ENCODE data around the gene ZNF414. TPM values are rescaled to one million over a fixed set of nuclear protein-coding genes. Genes with fewer than 3 reads are reported as not detected.

ZNF414 gene
- total RNA-seq, 2 donors from 2014 or later = 25.4 to 34.2 TPM

DNA sequence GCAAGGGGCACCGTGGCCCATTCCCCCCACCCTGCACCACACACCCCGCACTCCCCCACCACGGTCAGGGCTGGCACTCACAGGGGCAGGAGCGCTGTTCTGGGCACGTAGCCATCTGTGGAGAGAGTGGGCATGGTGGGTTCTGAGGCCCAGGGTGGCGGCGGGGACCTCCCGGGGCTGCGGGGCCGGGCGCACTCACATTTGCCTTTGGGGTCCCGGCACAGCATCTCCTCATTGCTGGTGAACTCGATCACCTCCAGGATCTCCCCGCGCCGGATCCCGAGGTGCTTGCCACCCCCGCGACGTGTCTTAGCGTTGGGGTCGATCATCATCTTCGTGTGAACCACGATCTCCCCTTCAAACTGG lies 23.6 kb downstream of the ZNF414 start:
- no peak overlapping the region for H3K4me3 ChIP-seq
- WGBS, 2 donors = 88 to 92% methylated on average over 8 to 22 of the region's 24 CpGs
- DNase-seq = no peak
- no peak for ATAC-seq
- peaks cover 23 to 31% of the 10 kb centered on the region in 2 donors for H3K36me3 ChIP-seq (replicated peaks in 1 of 2; ENCODE audit: insufficient read depth in 1 of 2, low read depth in 2 of 2)
- H3K27ac ChIP-seq = no peak overlapping the region
- no peaks in the 10 kb centered on the region for H3K27me3 ChIP-seq
- H3K9me3 ChIP-seq = no peaks in the 10 kb centered on the region
- H3K4me1 ChIP-seq = no peaks in the 10 kb centered on the region
- TF ChIP-seq POLR2A (IDR thresholded peaks at IDR 0.05) = no peak
- TF ChIP-seq, protein P1, sequence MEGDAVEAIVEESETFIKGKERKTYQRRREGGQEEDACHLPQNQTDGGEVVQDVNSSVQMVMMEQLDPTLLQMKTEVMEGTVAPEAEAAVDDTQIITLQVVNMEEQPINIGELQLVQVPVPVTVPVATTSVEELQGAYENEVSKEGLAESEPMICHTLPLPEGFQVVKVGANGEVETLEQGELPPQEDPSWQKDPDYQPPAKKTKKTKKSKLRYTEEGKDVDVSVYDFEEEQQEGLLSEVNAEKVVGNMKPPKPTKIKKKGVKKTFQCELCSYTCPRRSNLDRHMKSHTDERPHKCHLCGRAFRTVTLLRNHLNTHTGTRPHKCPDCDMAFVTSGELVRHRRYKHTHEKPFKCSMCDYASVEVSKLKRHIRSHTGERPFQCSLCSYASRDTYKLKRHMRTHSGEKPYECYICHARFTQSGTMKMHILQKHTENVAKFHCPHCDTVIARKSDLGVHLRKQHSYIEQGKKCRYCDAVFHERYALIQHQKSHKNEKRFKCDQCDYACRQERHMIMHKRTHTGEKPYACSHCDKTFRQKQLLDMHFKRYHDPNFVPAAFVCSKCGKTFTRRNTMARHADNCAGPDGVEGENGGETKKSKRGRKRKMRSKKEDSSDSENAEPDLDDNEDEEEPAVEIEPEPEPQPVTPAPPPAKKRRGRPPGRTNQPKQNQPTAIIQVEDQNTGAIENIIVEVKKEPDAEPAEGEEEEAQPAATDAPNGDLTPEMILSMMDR (IDR thresholded peaks at IDR 0.05) = no peak
- intact Hi-C loops (cut with DNase I) = no loop called here

GRCh38 chr19:8489561-8490394 lies 24.2 kb downstream of the ZNF414 start:
- no peak overlapping the region for H3K4me3 ChIP-seq
- no peak overlapping the region for H3K27ac ChIP-seq
- TF ChIP-seq, protein P1 (IDR thresholded peaks at IDR 0.05) = no peak
- TF ChIP-seq POLR2A (IDR thresholded peaks at IDR 0.05) = no peak
- H3K4me1 ChIP-seq = no peaks in the 10 kb centered on the region
- ATAC-seq (no peak), DNase-seq (no peak)
- peaks cover 28 to 37% of the 10 kb centered on the region in 2 donors for H3K36me3 ChIP-seq (replicated peaks in 1 of 2; ENCODE audit: insufficient read depth in 1 of 2, low read depth in 2 of 2)
- intact Hi-C loops (cut with DNase I) = no loop called here
- H3K9me3 ChIP-seq = no peaks in the 10 kb centered on the region
- H3K27me3 ChIP-seq = no peaks in the 10 kb centered on the region
- WGBS, 2 donors = 85 to 87% methylated on average over 18 to 19 of the region's 25 CpGs

GRCh38 chr19:8488365-8488764 lies 25.6 kb downstream of the ZNF414 start:
- no peaks in the 10 kb centered on the region for H3K9me3 ChIP-seq
- no peak for ATAC-seq

GRCh38 chr19:8487137-8487851 lies 26.7 kb downstream of the ZNF414 start:
- 64 to 87% methylated on average over 12 to 13 of the region's 13 CpGs for WGBS, 2 donors
- no peak for ATAC-seq
- Histone ChIP-seq H3K27ac (peak overlapping the region in 1 of 4 donors; percentile 65), H3K27me3 (no peaks in the 10 kb centered on the region), H3K9me3 (no peaks in the 10 kb centered on the region), H3K4me3 (no peak overlapping the region), H3K4me1 (peaks cover 5% of the 10 kb centered on the region), H3K36me3 (replicated peaks in 1 of 2; ENCODE audit: insufficient read depth in 1 of 2, low read depth in 2 of 2) (peaks cover 28 to 44% of the 10 kb centered on the region in 2 donors)
- intact Hi-C loops (cut with DNase I) = no loop called here
- peak in 1 of 4 donors; percentile 72 for DNase-seq
- TF ChIP-seq POLR2A (IDR thresholded peaks at IDR 0.05) = no peak
- TF ChIP-seq, protein P1 (IDR thresholded peaks at IDR 0.05) = no peak

More at GRCh38 chr19:8488365-8488764, 25.6 kb downstream of the ZNF414 start:
- TF ChIP-seq, protein P1 (IDR thresholded peaks at IDR 0.05) = no peak
- intact Hi-C loops (cut with DNase I) = no loop called here
- no peak for DNase-seq
- H3K27ac ChIP-seq = peak overlapping the region in 1 of 4 donors; percentile 65
- H3K36me3 ChIP-seq (replicated peaks in 1 of 2; ENCODE audit: insufficient read depth in 1 of 2, low read depth in 2 of 2) = peaks cover 28 to 42% of the 10 kb centered on the region in 2 donors
- H3K4me3 ChIP-seq = no peak overlapping the region
- H3K4me1 ChIP-seq = peaks cover 5% of the 10 kb centered on the region
- 71 to 81% methylated on average over 15 of the region's 15 CpGs for WGBS, 2 donors
- no peaks in the 10 kb centered on the region for H3K27me3 ChIP-seq

All from body of pancreas (tissue), 4 donors.